ENCODE measurements around the gene ACTL10.
A peak's percentile ranks its signal among the peaks of the same experiment; 100 is the strongest.
"Not testable (repeated sequence)": the region's sequence is repeated elsewhere in the genome, so short reads cannot be mapped to it uniquely, and the experiment has no call there.

ACTL10 gene

GRCh38 chr20:33698966-33699365, 32.2 kb downstream of the ACTL10 start:
- DNase-seq: not testable (repeated sequence)

- DNase-seq: not testable (repeated sequence)
Measured at GRCh38 chr20:33700696-33701441, 34.1 kb downstream of the ACTL10 start.

DNA sequence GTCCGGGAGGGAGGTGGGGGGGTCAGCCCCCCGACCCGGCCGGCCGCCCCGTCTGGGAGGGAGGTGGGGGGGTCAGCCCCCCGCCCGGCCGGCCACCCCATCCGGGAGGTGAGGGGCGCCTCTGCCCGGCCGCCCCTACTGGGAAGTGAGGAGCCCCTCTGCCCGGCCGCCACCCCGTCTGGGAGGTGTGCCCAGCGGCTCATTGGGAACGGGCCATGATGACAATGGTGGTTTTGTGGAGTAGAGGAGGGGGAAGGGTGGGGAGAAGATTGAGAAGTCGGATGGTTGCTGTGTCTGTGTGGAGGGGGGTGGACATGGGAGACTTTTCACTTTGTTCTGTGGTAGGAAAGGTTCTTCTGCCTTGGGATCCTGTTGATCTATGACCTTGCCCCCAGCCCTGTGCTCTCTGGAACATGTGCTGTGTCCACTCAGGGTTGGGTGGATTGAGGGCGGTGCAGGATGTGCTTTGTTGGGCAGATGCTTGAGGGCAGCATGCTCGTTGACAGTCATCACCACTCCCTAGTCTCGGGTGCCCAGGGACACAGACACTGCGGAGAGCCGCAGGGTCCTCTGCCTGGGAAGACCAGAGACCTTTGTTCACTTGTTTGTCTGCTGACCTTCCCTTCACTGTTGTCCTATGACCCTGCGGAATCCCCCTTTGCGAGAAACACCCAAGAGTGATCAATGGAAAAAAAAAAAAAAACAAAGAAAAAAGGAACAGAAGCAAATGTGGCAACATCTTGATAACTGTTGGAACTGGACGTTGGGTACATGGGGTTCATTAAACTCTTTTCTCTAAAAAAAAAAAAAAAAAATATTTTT, 35.1 kb downstream of the ACTL10 start:
- no peak for DNase-seq

- DNase-seq: peak; percentile 99
Measured at GRCh38 chr20:33702861-33703260, 36.1 kb downstream of the ACTL10 start.

- DNase-seq: no peak
Measured at GRCh38 chr20:33703498-33704137, 36.9 kb downstream of the ACTL10 start.

- peak; percentile 40 for DNase-seq
Measured at GRCh38 chr20:33704197-33704924, 37.6 kb downstream of the ACTL10 start.

DNA sequence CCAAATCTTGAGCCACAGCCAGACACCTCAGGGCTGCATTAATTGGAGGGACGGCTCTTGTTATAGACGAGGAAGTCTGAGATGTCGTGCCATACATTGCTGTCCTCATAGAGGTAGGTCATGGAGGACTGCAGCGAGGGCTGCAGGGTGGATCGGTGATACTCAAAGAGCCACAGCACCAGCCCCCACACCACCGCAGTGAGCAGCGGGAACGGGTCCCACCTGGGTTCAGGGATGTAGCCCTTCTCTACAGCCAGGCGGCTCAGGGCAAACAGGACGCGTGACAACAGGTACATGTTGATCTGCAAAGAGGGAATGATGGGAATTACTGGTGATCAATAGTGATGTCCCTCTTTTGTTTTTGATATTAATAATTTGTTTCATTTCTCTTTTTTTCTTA, 40.9 kb downstream of the ACTL10 start:
- no peak for DNase-seq

GRCh38 chr20:33709398-33709797, 42.7 kb downstream of the ACTL10 start:
- no peak for DNase-seq

GRCh38 chr20:33709905-33710541, 43.3 kb downstream of the ACTL10 start:
- no peak for DNase-seq

DNA sequence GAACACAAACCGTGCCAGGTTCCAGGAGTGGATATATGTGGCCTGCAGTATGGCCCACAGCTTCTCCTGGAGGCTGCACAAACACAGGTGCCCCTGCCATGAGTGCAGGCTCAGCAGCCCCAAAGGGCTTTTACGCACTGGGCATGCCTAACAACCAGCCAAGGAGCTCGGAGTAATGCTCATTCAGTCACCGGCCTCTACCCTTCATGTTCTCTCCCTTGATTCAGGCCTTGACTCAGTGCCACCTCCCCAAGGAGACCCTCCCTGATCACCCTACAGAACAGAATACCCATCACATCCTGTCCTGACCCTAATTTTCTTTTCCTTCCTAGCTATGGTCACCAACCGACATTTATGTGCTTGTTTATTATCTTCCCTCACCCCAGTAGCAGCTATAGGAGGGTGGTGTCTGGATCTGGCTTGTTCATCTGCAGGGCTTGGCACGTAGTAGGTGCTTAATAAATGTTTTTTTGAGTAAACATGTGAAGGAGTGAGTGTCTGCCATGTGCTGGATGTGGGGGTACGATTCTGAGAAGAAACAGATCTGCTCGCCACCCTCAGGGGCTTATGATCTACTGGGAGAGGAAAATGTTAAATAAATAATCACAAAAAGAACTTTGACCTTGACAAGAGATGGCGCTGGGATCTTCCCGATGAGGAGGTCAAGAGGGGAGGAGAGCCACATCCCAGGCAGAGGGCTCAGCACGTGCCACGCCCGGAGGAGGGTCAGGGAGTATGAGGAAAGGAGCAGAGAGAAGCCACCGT, 44.1 kb downstream of the ACTL10 start:
- no peak for DNase-seq

- DNase-seq: no peak
Measured at GRCh38 chr20:33711446-33711738, 44.6 kb downstream of the ACTL10 start.

DNA sequence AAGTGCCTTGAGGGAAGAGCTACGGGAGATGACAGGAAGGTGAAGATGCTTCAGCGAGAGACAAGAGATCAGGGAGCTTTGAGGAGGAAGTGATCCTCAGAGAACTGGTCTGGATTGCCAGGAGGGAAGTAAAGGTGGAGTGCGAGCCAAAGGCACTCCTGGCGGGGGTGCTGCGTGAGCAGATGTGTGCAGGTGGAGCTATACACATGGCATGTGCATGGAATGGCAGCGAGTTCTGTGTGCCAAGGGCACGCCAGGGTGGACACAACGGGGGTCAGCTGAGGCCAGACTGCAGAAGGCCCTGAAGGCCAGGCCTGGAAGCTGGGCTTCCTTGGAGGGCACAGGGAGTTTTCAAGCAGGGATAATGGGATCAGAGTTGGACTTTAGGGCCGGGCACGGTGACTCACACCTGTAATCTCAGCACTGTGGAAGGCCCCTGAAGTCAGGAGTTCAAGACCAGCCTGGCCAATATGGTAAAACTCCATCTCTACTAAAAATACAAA, 47.2 kb downstream of the ACTL10 start:
- DNase-seq: no peak

- DNase-seq: no peak
Measured at GRCh38 chr20:33716498-33716897, 49.8 kb downstream of the ACTL10 start.
